Central memory CD8-positive, alpha-beta T cell (primary cell): ENCODE results near the gene FLVCR2.
A peak's percentile ranks its signal among the peaks of the same experiment; 100 is the strongest.

Experiments used
- ATAC-seq: fragments of 150-1000 bp; cut with Tn5 transposase; replicated peaks from 2 replicates; pipeline ENCODE4 v1.10.0; 2022; ENCODE audit warnings: mild to moderate bottlenecking, moderate FRiP score, moderate number of reproducible peaks; ENCODE audit not compliant: poor library complexity, severe bottlenecking; ENCODE audit errors: extremely low read depth
- DNase-seq, 2 donors: peaks; one replicate each; pipeline ENCODE4 v3.0.0; 2021; ENCODE audit warnings: low spot score in 2 of 2
- H3K27ac Mint-ChIP-seq: one replicate; pipeline ENCODE4 v1.8.0; 2022; ENCODE audit warnings: low read depth, mild to moderate bottlenecking, moderate library complexity, mixed read lengths
- H3K27me3 Mint-ChIP-seq: one replicate; pipeline ENCODE4 v1.8.0; 2022; ENCODE audit warnings: mixed read lengths
- H3K36me3 Mint-ChIP-seq: one replicate; pipeline ENCODE4 v1.8.0; 2022; ENCODE audit warnings: mild to moderate bottlenecking, moderate library complexity, mixed read lengths; ENCODE audit not compliant: insufficient read depth
- H3K4me1 Mint-ChIP-seq: one replicate; pipeline ENCODE4 v1.8.0; 2022; ENCODE audit warnings: mixed read lengths
- H3K4me3 Mint-ChIP-seq: one replicate; pipeline ENCODE4 v1.8.0; 2022; ENCODE audit warnings: mild to moderate bottlenecking, moderate library complexity, mixed read lengths
- H3K9me3 Mint-ChIP-seq: one replicate; pipeline ENCODE4 v1.8.0; 2022; ENCODE audit warnings: mixed read lengths

FLVCR2 gene

GRCh38 chr14:75562089-75562488 is 16.3 kb upstream of the FLVCR2 start:
- Mint-ChIP-seq H3K4me3 (no peak overlapping the region), H3K4me1 (peaks cover 22% of the 10 kb centered on the region), H3K9me3 (no peaks in the 10 kb centered on the region), H3K36me3 (no peaks in the 10 kb centered on the region), H3K27me3 (no peaks in the 10 kb centered on the region), H3K27ac (no peak overlapping the region)
- DNase-seq (no peak), ATAC-seq (no peak)

GRCh38 chr14:75562489-75562888 is 15.9 kb upstream of the FLVCR2 start:
- no peak overlapping the region for H3K4me3 Mint-ChIP-seq
- no peaks in the 10 kb centered on the region for H3K36me3 Mint-ChIP-seq
- peaks cover 22% of the 10 kb centered on the region for H3K4me1 Mint-ChIP-seq
- ATAC-seq (no peak), DNase-seq (no peak)
- no peaks in the 10 kb centered on the region for H3K9me3 Mint-ChIP-seq
- H3K27me3 Mint-ChIP-seq = no peaks in the 10 kb centered on the region
- H3K27ac Mint-ChIP-seq = no peak overlapping the region

- Mint-ChIP-seq H3K36me3 (peaks cover 1% of the 10 kb centered on the region), H3K4me1 (peaks cover 22% of the 10 kb centered on the region), H3K27me3 (no peaks in the 10 kb centered on the region), H3K27ac (no peak overlapping the region), H3K9me3 (no peaks in the 10 kb centered on the region), H3K4me3 (no peak overlapping the region)
- DNase-seq = no peak
- no peak for ATAC-seq
These were observed 14.5 kb upstream of the FLVCR2 start for GRCh38 chr14:75563931-75564330.

- Mint-ChIP-seq H3K9me3 (no peaks in the 10 kb centered on the region), H3K4me3 (no peak overlapping the region), H3K36me3 (peaks cover 1% of the 10 kb centered on the region), H3K4me1 (peaks cover 22% of the 10 kb centered on the region), H3K27ac (no peak overlapping the region), H3K27me3 (no peaks in the 10 kb centered on the region)
- no peak for ATAC-seq
- DNase-seq = no peak
These were observed 13.4 kb upstream of the FLVCR2 start for GRCh38 chr14:75565056-75565455.

GRCh38 chr14:75566321-75566720 is 12.1 kb upstream of the FLVCR2 start:
- Mint-ChIP-seq H3K27ac (peak overlapping the region; percentile 89), H3K4me1 (peaks cover 10% of the 10 kb centered on the region), H3K4me3 (no peak overlapping the region), H3K9me3 (no peaks in the 10 kb centered on the region), H3K36me3 (peaks cover 1% of the 10 kb centered on the region), H3K27me3 (no peaks in the 10 kb centered on the region)
- peak; percentile 98 for ATAC-seq
- peak in 1 of 2 donors; percentile 27 for DNase-seq

GRCh38 chr14:75566752-75567151 is 11.7 kb upstream of the FLVCR2 start:
- Mint-ChIP-seq H3K36me3 (peaks cover 1% of the 10 kb centered on the region), H3K4me3 (no peak overlapping the region), H3K4me1 (peaks cover 10% of the 10 kb centered on the region), H3K27me3 (no peaks in the 10 kb centered on the region), H3K9me3 (no peaks in the 10 kb centered on the region), H3K27ac (peak overlapping the region; percentile 89)
- ATAC-seq (no peak), DNase-seq (no peak)

GRCh38 chr14:75568140-75568539 is 10.3 kb upstream of the FLVCR2 start:
- DNase-seq (no peak), ATAC-seq (no peak)
- no peak overlapping the region for H3K27ac Mint-ChIP-seq
- H3K4me1 Mint-ChIP-seq = peaks cover 10% of the 10 kb centered on the region
- no peak overlapping the region for H3K4me3 Mint-ChIP-seq
- no peaks in the 10 kb centered on the region for H3K9me3 Mint-ChIP-seq
- H3K36me3 Mint-ChIP-seq = peaks cover 1% of the 10 kb centered on the region
- no peaks in the 10 kb centered on the region for H3K27me3 Mint-ChIP-seq

GRCh38 chr14:75568791-75569190 is 9.6 kb upstream of the FLVCR2 start:
- ATAC-seq (no peak), DNase-seq (no peak)
- peaks cover 1% of the 10 kb centered on the region for H3K36me3 Mint-ChIP-seq
- H3K27ac Mint-ChIP-seq = no peak overlapping the region
- no peaks in the 10 kb centered on the region for H3K9me3 Mint-ChIP-seq
- H3K4me3 Mint-ChIP-seq = no peak overlapping the region
- H3K4me1 Mint-ChIP-seq = peaks cover 10% of the 10 kb centered on the region
- no peaks in the 10 kb centered on the region for H3K27me3 Mint-ChIP-seq

GRCh38 chr14:75570797-75571196 is 7.6 kb upstream of the FLVCR2 start:
- peaks cover 1% of the 10 kb centered on the region for H3K36me3 Mint-ChIP-seq
- ATAC-seq (no peak), DNase-seq (no peak)
- peaks cover 10% of the 10 kb centered on the region for H3K4me1 Mint-ChIP-seq
- H3K27me3 Mint-ChIP-seq = no peaks in the 10 kb centered on the region
- no peak overlapping the region for H3K4me3 Mint-ChIP-seq
- no peak overlapping the region for H3K27ac Mint-ChIP-seq
- no peaks in the 10 kb centered on the region for H3K9me3 Mint-ChIP-seq

- no peaks in the 10 kb centered on the region for H3K9me3 Mint-ChIP-seq
- H3K36me3 Mint-ChIP-seq = peaks cover 1% of the 10 kb centered on the region
- no peak overlapping the region for H3K27ac Mint-ChIP-seq
- no peaks in the 10 kb centered on the region for H3K4me1 Mint-ChIP-seq
- H3K27me3 Mint-ChIP-seq = no peaks in the 10 kb centered on the region
- no peak for ATAC-seq
- no peak for DNase-seq
- no peak overlapping the region for H3K4me3 Mint-ChIP-seq
These were observed 6.3 kb upstream of the FLVCR2 start for GRCh38 chr14:75572104-75572503.

- Mint-ChIP-seq H3K27ac (peak overlapping the region; percentile 76), H3K4me3 (peak overlapping the region; percentile 89), H3K4me1 (peaks cover 19% of the 10 kb centered on the region), H3K27me3 (no peaks in the 10 kb centered on the region), H3K9me3 (no peaks in the 10 kb centered on the region), H3K36me3 (peaks cover 2% of the 10 kb centered on the region)
- DNase-seq (no peak), ATAC-seq (no peak)
These were observed 1.3 kb upstream of the FLVCR2 start for GRCh38 chr14:75577090-75577489.

GRCh38 chr14:75577729-75578101 is 705 bp upstream of the FLVCR2 start:
- Mint-ChIP-seq H3K36me3 (peaks cover 2% of the 10 kb centered on the region), H3K27ac (peak overlapping the region; percentile 76), H3K4me3 (peak overlapping the region; percentile 89), H3K27me3 (no peaks in the 10 kb centered on the region), H3K9me3 (no peaks in the 10 kb centered on the region), H3K4me1 (peaks cover 19% of the 10 kb centered on the region)
- ATAC-seq (peak; percentile 89), DNase-seq (peak; percentile 35 to 47)

GRCh38 chr14:75578786-75579337 is 442 bp downstream of the FLVCR2 start:
- Mint-ChIP-seq H3K4me3 (peak overlapping the region; percentile 89), H3K9me3 (no peaks in the 10 kb centered on the region), H3K27me3 (no peaks in the 10 kb centered on the region), H3K4me1 (peaks cover 19% of the 10 kb centered on the region), H3K27ac (no peak overlapping the region), H3K36me3 (peaks cover 2% of the 10 kb centered on the region)
- DNase-seq = no peak
- ATAC-seq = no peak
